RWPE2 (cell line): Measurements from ENCODE around the gene TUBGCP3.

Experiments used
- ATAC-seq: fragments of 200-7000 bp; cut with Tn5 transposase; 3 replicates; pipeline ENCODE4 v1.9.1; 2021; ENCODE audit warnings: low read depth
- DNase-seq: peaks from one replicate; pipeline ENCODE4 v3.0.0-alpha.2; 2020; ENCODE audit warnings: low spot score
- H3K27ac ChIP-seq: fragments of 450-650 bp; 2 replicates; pipeline ENCODE4 v1.5.1; 2017; ENCODE audit warnings: mild to moderate bottlenecking; ENCODE audit not compliant: poor library complexity, severe bottlenecking
- H3K27me3 ChIP-seq: fragments of 250-450 bp; sonication (Bioruptor Pico); 2 replicates; pipeline ENCODE4 v1.5.1; 2021; ENCODE audit warnings: mild to moderate bottlenecking, moderate library complexity; ENCODE audit not compliant: insufficient read depth, poor library complexity, severe bottlenecking
- H3K36me3 ChIP-seq: fragments of 250-450 bp; sonication (Bioruptor Pico); 2 replicates; pipeline ENCODE4 v1.5.1; 2020; ENCODE audit warnings: low read depth, mild to moderate bottlenecking, moderate library complexity
- H3K4me1 ChIP-seq: fragments of 250-450 bp; sonication (Bioruptor Pico); 2 replicates; pipeline ENCODE4 v1.5.1; 2021; ENCODE audit warnings: mild to moderate bottlenecking, moderate library complexity; ENCODE audit not compliant: insufficient read depth, poor library complexity, severe bottlenecking
- H3K4me3 ChIP-seq: fragments of 250-450 bp; sonication (Bioruptor Pico); 2 replicates; pipeline ENCODE4 v1.5.1; 2021; ENCODE audit warnings: mild to moderate bottlenecking, moderate library complexity; ENCODE audit not compliant: severe bottlenecking
- H3K9me3 ChIP-seq: fragments of 250-450 bp; sonication (Bioruptor Pico); 2 replicates; pipeline ENCODE4 v1.5.1; 2021; ENCODE audit warnings: mild to moderate bottlenecking, moderate library complexity; ENCODE audit not compliant: severe bottlenecking
- CTCF ChIP-seq: fragments of 450-650 bp; IDR thresholded peaks from one replicate; pipeline ENCODE4 v1.5.1; 2017; ENCODE audit warnings: mild to moderate bottlenecking, moderate library complexity; ENCODE audit not compliant: poor library complexity, severe bottlenecking

TUBGCP3 gene

GRCh38 chr13:112519517-112520060 lies 68.4 kb downstream of the TUBGCP3 start:
- no peak for TF ChIP-seq CTCF
- H3K36me3 ChIP-seq, result peaks cover 77% of the 10 kb centered on the region
- H3K9me3 ChIP-seq, result no peaks in the 10 kb centered on the region
- no peak for ATAC-seq
- H3K27me3 ChIP-seq, result no peaks in the 10 kb centered on the region
- no peak overlapping the region for H3K4me3 ChIP-seq
- no peak overlapping the region for H3K27ac ChIP-seq
- DNase-seq, result no peak
- no peaks in the 10 kb centered on the region for H3K4me1 ChIP-seq

- no peaks in the 10 kb centered on the region for H3K9me3 ChIP-seq
- ATAC-seq (no peak), DNase-seq (no peak)
- no peaks in the 10 kb centered on the region for H3K27me3 ChIP-seq
- no peak for TF ChIP-seq CTCF
- no peaks in the 10 kb centered on the region for H3K4me1 ChIP-seq
- peaks cover 66% of the 10 kb centered on the region for H3K36me3 ChIP-seq
- no peak overlapping the region for H3K27ac ChIP-seq
- no peak overlapping the region for H3K4me3 ChIP-seq
Observed at GRCh38 chr13:112516218-112516617, 71.7 kb downstream of the TUBGCP3 start.

- no peak for ATAC-seq
- Histone ChIP-seq H3K36me3 (peaks cover 63% of the 10 kb centered on the region), H3K27ac (no peak overlapping the region), H3K4me1 (no peaks in the 10 kb centered on the region), H3K4me3 (no peak overlapping the region), H3K27me3 (no peaks in the 10 kb centered on the region), H3K9me3 (no peaks in the 10 kb centered on the region)
- TF ChIP-seq CTCF, result no peak
- DNase-seq, result no peak
Observed at GRCh38 chr13:112513761-112514160, 74.2 kb downstream of the TUBGCP3 start.

- ATAC-seq, result 0 out of 3 replicates have a peak, but pooled peaks have one; percentile 49
- Histone ChIP-seq H3K36me3 (peaks cover 53% of the 10 kb centered on the region), H3K27ac (no peak overlapping the region), H3K4me1 (no peaks in the 10 kb centered on the region), H3K27me3 (no peaks in the 10 kb centered on the region), H3K4me3 (no peak overlapping the region), H3K9me3 (no peaks in the 10 kb centered on the region)
- no peak for DNase-seq
- no peak for TF ChIP-seq CTCF
Observed at GRCh38 chr13:112510987-112511685, 76.8 kb downstream of the TUBGCP3 start.
